GM18526 (cell line): ENCODE results near the gene DDB1.

Experiments
- POLR2A ChIP-seq: IDR thresholded peaks from 3 replicates; pipeline ENCODE4 v1.6.1; 2011; ENCODE audit not compliant: insufficient read length; ENCODE audit errors: extremely low read depth

Gene DDB1

DNA sequence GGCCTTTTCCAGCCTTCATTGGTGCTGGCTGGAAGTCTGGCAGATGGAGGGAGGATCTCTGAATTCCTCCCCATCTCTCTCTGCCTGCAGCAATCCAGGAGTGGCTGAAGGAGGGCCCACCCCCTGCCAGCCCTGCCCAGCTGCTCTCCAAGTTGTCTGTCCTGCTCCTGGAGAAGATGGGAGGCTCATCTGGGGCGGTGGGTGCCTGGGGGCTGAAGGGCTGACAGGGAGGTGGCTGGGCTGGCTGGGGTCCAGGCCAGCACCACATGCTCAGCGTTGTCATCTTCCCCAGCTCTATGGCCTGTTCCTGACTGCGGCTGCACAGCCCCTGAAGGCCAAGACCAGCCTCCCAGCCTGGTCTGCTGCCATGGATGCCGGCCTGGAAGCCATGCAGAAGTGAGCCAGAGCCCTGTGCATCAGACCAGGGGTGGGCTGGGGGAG, 12.3 kb upstream of the DDB1 start:
- TF ChIP-seq POLR2A, result no peak

DNA sequence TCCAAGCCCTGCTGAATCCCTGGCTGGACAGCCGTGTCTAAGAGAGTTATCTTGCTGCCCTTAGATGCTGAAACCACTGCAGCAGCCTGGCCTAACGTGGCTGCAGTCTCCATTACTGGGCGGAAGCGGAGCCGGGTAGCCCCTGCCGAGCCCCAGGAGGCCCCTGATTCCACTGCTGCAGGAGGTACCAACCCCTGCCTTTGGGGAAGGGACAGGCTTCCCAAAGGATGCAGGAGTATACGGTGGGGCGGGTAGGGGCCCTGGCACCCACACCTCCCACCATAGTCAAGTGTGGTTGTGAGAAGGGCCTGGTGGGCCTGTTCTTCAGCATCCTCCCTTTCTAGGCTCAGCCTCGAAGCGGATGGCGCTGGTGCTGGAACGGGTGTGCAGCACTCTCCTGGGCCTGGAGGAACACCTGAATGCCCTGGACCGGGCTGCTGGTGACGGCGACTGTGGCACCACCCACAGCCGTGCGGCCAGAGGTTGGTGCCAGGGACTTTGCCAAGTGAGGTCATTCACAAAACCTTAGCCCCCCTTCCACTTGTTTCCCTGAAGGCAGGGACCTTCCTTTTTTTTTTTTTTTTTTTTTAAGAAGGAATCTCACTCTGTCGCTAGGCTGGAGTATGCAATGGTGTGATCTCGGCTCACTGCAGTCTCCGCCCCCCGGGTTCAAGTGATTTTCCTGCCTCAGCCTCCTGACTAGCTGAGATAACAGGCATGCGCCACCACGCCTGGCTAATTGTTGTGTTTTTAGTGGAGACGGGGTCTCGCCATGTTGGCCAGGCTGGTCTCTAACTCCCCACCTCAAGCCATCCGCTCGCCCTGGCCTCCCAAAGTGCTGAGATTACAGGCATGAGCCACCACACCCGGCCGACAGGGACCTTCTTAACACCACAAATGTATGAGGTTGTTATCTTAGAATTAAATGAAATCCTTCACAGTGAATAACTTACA, 11.2 kb upstream of the DDB1 start:
- TF ChIP-seq POLR2A, result no peak

DNA sequence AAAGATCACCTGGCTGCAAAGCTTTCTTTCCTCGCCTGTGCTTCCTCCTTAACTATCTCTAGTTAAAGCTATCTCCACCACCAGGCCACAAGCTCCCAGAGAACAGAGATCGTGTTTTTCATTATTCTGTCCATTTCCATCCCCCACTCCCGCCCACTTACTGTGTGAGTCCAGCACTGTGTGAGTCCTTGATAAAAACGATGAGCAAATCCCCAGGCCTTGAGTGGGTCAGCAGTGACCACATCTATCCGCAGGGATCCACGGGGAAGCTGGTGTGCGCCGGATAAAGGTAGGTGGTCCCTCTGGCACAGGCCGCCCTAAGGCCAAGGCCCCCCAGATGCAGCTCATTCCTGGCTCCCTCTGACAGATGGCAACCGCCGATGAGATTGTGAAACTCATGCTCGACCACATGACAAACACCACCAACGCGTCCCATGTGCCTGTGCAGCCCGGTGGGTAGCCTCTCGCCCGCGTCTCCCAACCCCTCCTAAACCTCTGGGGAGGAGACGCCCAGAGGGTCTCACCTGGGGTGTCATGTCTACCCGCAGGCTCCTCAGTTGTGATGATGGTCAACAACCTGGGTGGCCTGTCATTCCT, 9.4 kb upstream of the DDB1 start:
- TF ChIP-seq POLR2A, result no peak

DNA sequence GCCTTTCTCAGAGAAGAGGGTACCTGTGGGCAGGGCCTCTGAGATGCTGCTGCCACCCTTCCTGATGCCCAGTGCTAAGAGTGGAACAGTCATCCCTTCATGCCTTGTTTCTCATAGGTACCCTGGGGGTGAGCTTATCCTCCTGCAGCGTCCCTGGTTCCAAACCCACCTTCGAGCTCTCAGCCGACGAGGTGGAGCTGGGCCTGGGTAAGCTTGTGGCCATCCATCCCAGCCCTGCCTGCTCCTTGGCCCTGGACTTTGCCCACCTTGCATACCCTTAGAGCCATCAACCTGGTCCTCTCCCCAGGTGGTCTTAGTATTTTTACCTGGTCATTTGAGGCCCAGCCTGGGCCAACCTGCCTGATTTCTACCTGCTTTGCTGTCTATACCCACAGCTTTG, 8.8 kb upstream of the DDB1 start:
- TF ChIP-seq POLR2A, result no peak

DNA sequence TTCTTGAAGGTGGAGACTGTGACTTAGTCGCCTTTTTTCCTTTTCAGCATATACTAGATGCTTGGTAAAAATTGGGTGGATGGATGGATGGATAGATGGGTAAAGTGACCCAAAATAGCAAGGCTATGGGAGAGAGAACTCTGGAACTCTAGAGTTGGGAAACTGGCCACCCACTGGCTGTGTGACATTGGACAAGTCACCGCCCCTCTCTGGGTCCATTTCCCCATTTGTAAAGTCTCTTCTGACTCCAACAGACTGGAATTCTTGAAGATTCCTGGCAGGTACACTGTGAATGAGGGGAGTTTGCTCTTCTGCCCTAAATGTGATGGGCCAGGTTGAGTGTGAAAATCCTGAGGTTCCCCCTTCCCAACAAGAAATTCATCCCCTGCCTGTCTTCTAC, 8.1 kb upstream of the DDB1 start:
- no peak for TF ChIP-seq POLR2A

DNA sequence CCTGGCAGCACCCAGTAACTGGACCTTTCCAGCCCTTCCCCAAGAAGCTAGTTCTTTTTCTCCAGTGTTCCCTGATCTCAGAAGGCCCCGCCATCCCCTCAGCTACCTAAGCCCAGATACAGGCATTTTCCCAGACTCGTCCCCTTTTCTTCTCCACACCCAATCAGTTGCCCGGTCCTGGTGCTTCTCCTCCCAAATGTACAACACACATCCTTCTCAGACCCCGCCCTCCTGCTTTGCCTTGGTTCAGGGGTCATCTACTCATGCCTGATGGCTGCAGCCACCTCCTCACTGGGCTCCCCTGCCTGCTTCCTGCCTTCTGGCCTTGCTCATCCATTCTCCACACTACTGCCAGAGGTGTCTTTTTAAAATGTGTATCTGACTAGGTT, 6.6 kb upstream of the DDB1 start:
- TF ChIP-seq POLR2A, result no peak

DNA sequence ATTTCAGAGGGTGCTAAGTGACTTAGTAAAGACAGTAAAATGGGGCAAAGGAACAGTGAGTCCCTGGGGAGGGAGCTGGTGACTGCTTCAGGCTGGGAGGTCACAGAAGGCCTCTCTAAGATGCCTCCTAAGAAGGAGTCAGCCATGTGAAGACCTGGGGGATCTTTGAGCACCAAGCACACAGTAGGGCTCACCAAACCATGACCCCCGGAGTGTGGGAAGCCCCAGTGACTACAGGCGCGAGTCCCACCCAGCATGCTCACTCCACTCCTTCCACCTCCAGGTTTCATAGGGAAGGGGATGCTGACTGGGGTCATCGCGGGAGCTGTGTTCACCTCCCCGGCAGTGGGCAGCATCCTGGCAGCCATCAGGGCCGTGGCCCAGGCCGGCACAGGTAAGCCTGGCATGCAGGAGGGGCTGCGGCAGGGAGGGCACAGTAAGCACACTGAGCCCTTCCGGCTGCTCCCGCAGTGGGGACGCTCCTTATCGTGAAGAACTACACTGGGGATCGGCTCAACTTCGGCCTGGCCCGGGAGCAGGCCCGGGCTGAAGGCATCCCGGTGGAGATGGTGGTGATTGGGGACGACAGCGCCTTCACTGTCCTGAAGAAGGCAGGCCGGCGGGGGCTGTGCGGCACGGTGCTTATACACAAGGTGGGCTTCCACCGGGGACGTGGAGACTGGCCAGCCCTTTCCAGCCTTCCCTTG, 6.0 kb upstream of the DDB1 start:
- no peak for TF ChIP-seq POLR2A

DNA sequence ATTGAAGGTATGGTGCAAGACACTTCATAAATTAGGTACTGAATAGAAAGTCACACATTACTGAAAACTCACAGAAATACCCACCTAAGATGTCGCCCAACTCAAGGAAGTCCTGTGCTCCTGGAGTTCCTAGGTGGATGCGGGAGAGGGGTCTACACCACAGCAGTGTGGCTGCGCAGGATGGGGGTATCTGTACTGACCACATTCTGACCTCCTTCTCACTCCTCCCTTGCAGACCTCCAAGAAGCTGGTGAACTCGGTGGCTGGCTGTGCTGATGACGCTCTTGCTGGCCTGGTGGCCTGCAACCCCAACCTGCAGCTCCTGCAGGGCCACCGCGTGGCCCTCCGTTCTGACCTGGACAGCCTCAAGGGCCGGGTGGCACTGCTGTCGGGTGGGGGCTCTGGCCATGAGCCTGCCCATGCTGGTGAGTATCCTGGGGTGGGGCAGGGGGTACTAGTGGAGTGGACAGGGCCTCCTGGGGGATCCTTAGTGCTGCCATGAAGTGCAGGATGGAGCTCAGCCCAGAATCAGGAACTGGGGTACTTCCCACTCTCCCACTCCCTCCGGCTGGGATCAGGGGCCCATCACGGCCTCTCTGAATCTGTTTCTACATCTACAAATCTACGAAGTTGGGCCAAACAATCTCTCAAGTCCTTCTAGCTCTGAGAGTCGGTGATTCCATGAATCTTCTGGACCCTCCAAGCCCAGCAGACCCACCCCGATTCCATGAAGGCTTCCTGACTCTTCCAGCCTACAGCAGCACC, 5.0 kb upstream of the DDB1 start:
- TF ChIP-seq POLR2A, result no peak

DNA sequence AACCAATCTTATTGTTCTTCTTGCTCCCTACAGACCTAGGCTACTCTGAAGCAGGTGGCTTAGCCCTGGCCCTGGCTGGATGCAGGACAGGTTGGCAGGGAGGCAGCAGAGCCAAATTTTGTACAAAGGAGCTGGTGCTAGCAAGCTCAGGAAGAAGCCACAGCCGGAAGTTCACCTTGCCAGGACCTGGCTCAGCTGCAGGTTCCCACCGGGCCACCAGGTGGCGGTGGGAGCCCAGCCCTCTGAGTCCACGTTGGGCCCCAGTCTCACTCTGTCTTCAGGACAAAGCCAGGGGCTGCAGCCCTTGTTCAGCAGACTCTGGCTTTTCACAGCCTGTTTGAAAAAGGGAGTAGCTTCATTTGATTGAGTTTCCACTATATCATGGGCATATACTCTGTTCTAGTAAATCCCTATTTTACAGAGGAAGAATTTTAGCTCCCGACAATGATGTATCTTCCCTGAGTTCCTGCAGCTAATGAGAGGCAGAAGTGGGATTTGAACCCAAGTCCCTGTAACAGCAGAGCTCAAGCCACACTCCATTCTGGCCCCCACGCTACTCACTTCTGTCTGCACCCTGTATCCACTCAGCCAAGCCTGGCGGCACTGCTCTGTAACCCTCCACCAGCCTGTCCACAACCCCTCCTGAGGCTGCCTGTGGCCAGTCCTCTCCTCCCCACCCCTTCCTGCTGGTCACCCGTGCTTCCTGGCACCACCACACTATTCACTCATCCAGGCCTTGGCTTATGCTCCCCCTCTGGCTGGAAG, 3.4 kb upstream of the DDB1 start:
- no peak for TF ChIP-seq POLR2A

DNA sequence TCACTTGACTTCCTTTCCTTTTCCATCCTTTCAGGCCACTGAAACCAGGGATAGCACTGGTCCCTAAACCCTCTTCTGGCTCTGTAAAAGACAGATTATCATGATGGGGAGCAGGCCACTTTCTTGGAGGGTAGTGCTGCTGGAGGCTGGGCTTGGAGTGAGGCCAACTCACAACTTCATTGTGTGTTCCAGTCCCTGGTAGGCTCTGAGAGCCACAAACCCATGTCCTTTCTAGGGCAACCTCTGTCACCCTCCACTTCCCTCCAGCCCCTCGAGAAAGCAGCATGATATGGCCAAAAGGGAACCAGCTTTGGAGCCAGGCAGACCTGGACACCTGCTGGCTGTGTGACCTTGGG, 2.4 kb upstream of the DDB1 start:
- no peak for TF ChIP-seq POLR2A

DNA sequence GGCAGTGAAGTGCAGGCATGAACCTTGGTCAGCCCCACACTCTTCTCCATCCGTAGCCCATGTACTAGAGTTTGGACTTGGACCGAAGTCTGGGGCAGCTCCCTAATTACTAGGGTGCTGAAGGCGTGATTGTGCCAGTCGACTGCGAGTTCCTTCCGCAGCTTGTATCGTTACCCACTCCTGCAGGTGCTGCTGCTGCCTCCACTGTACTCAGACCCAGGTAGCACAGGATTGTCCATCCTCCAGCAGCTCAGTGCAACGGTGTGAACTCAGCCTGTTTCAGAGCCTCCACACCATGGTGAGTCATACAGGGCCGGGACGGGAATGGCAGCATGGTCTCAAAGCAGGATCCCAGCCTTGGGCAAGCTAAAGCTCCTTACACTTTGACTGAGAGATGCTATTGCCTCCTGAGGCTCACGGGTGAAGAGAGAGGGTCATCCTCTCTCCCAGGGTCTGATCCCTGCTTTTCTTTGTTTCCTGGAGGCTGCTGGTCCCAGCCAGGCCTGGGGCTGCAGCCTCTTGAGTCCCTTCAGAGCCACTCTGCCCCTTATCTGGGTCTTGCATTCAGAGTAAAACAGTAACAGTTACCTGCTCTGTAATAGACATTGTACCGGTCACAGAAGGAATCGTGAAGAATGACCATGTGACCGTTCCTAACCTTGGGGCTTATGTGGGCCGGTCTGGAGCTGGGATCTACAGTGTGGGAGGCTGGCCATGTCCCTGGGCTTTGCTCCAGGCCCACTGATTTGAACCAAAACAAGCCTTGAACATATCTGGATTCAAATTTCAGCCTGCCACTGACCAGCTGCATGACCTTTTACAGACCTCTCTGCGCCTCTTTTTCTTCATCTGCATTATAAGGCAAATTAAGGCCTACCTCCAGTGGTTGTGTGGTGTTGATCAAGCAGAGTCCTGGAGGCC, 1.8 kb upstream of the DDB1 start:
- no peak for TF ChIP-seq POLR2A

DNA sequence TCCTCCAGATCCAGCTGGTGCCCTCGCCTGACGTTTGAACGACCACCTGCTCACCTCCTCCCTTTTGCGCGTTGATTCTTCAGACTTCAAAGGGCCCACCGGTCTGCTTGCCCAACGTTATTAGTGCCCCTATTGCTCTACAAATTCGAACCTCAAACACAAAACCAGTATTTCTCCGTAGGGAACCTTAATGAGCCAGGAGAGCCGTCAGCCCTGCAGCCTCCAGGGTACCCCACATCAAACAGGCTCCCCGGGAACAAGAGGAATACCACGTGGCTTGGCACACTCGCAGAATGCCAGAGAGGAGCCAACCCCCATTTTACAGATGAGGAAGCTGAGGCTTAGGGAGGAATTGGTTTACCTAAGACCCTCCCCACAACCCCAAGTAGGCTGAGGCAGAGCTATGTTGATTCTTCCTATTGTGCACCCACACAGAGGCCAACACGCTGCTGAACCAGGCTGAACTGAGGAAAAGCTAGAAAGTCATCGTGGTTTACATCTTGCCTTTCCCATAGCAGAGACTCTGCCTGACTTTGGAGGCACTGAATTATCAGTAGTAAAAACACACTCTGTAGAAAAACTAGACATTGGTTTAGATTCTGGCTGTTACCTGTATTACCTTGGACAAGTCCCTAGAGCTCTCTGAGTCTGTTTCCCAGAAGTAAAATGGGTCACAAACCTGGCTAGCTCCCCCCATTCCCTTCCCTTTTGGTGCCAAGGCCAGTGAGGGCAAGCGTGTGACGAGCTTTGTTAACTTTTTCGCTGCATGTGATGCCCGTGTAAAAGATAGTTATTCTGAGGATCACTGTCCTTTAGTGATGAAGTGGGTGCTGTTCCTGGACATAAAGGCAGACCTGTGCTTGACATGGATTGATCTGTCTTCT, 887 bp upstream of the DDB1 start:
- no peak for TF ChIP-seq POLR2A

DNA sequence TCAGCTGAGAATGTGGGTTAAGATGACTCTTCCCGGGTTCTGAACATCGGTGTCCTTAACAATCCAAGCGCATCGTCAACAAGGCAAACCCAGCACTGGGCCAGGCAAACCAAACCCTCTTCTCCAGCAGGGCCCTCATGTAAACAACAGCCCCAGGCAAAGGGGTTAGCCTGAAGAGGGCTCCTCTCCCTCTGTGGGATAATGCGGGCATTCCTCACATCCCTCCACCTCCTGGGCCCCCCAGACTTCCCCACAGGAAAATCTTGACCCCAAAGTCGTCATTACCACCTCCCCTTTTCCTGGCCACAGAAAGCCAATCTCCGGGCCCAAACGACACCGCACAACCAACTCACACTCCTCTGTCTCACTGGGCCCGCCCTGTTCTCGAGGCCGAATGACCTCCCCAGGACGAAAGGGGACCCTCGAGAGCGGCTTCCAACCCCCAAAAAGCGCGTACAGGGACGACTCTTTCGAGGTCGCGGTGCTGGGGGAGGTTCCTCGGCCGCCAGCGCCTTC, 566 bp downstream of the DDB1 start:
- no peak for TF ChIP-seq POLR2A

DNA sequence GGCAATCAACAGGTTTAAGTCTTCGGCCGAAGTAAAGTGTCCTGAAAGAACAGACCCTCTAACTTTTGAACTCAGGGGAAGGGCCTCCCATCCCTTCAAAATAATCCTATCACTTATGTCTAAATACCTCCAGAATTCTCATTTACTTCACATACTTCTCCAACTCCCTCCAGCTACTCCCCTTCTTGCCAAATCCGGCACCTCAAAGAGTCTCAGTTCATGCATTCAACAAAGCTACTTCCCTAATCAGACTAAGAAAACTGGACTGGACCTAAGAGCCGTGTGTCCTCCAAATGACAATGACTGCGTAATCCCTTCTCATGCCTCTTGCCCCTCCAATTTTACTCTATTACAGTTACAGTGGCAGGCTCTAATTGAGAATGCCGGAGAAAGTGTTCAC, 1.3 kb downstream of the DDB1 start:
- no peak for TF ChIP-seq POLR2A
